IPS-18a (cell line): Measurements from ENCODE around the gene FSHR.

Experiments
- H3K27ac ChIP-seq: one replicate; pipeline ENCODE4 v1.5.1; 2013; ENCODE audit warnings: low read length
- H3K27me3 ChIP-seq: one replicate; pipeline ENCODE4 v1.6.1; 2013; ENCODE audit warnings: mild to moderate bottlenecking, low read length; ENCODE audit not compliant: control insufficient read depth, insufficient read depth
- H3K36me3 ChIP-seq: one replicate; pipeline ENCODE4 v1.6.1; 2013; ENCODE audit warnings: low read depth, low read length; ENCODE audit not compliant: control insufficient read depth
- H3K4me1 ChIP-seq: one replicate; pipeline ENCODE4 v1.6.1; 2013; ENCODE audit warnings: low read depth, low read length; ENCODE audit not compliant: control insufficient read depth
- H3K4me3 ChIP-seq: one replicate; pipeline ENCODE4 v1.5.1; 2013; ENCODE audit warnings: low read length
- H3K9ac ChIP-seq: one replicate; pipeline ENCODE4 v1.6.1; 2013; ENCODE audit warnings: mild to moderate bottlenecking, low read length, moderate library complexity
- H3K9me3 ChIP-seq: one replicate; pipeline ENCODE4 v1.6.1; 2013; ENCODE audit warnings: low read depth, low read length; ENCODE audit not compliant: control insufficient read depth

FSHR gene

GRCh38 chr2:48993576-48993975 lies 160.7 kb downstream of the FSHR start:
- no peaks in the 10 kb centered on the region for H3K36me3 ChIP-seq
- no peaks in the 10 kb centered on the region for H3K27me3 ChIP-seq
- no peak overlapping the region for H3K27ac ChIP-seq

GRCh38 chr2:48991415-48992131 lies 162.7 kb downstream of the FSHR start:
- no peak overlapping the region for H3K27ac ChIP-seq
- no peak overlapping the region for H3K4me3 ChIP-seq
- H3K9me3 ChIP-seq, result no peaks in the 10 kb centered on the region
- no peak overlapping the region for H3K9ac ChIP-seq
- no peaks in the 10 kb centered on the region for H3K36me3 ChIP-seq
- no peaks in the 10 kb centered on the region for H3K4me1 ChIP-seq
- H3K27me3 ChIP-seq, result no peaks in the 10 kb centered on the region

More at GRCh38 chr2:48993576-48993975, 160.7 kb downstream of the FSHR start:
- no peak overlapping the region for H3K9ac ChIP-seq
- H3K9me3 ChIP-seq, result no peaks in the 10 kb centered on the region
- H3K4me1 ChIP-seq, result no peaks in the 10 kb centered on the region
- H3K4me3 ChIP-seq, result no peak overlapping the region

GRCh38 chr2:48984922-48985321 lies 169.4 kb downstream of the FSHR start:
- Histone ChIP-seq H3K27me3 (no peaks in the 10 kb centered on the region), H3K27ac (no peak overlapping the region), H3K4me1 (no peaks in the 10 kb centered on the region), H3K9me3 (no peaks in the 10 kb centered on the region), H3K4me3 (no peak overlapping the region), H3K9ac (no peak overlapping the region), H3K36me3 (no peaks in the 10 kb centered on the region)

GRCh38 chr2:48983551-48983950 lies 170.8 kb downstream of the FSHR start:
- Histone ChIP-seq H3K9me3 (no peaks in the 10 kb centered on the region), H3K27ac (no peak overlapping the region), H3K27me3 (no peaks in the 10 kb centered on the region), H3K4me1 (no peaks in the 10 kb centered on the region), H3K4me3 (no peak overlapping the region), H3K36me3 (no peaks in the 10 kb centered on the region), H3K9ac (no peak overlapping the region)

- Histone ChIP-seq H3K4me1 (no peaks in the 10 kb centered on the region), H3K9ac (no peak overlapping the region), H3K27ac (no peak overlapping the region), H3K4me3 (no peak overlapping the region), H3K9me3 (no peaks in the 10 kb centered on the region), H3K27me3 (no peaks in the 10 kb centered on the region), H3K36me3 (no peaks in the 10 kb centered on the region)
Measured at GRCh38 chr2:48982887-48983435, 171.4 kb downstream of the FSHR start.

- H3K9ac ChIP-seq, result no peak overlapping the region
- no peaks in the 10 kb centered on the region for H3K36me3 ChIP-seq
- no peak overlapping the region for H3K4me3 ChIP-seq
- no peak overlapping the region for H3K27ac ChIP-seq
- H3K4me1 ChIP-seq, result no peaks in the 10 kb centered on the region
- H3K9me3 ChIP-seq, result no peaks in the 10 kb centered on the region
- H3K27me3 ChIP-seq, result no peaks in the 10 kb centered on the region
Measured at GRCh38 chr2:48980846-48981245, 173.5 kb downstream of the FSHR start.

GRCh38 chr2:48979691-48980090 lies 174.6 kb downstream of the FSHR start:
- no peaks in the 10 kb centered on the region for H3K27me3 ChIP-seq

GRCh38 chr2:48978131-48978530 lies 176.2 kb downstream of the FSHR start:
- H3K27me3 ChIP-seq, result no peaks in the 10 kb centered on the region
- H3K27ac ChIP-seq, result no peak overlapping the region
- no peaks in the 10 kb centered on the region for H3K4me1 ChIP-seq
- H3K4me3 ChIP-seq, result no peak overlapping the region
- no peaks in the 10 kb centered on the region for H3K36me3 ChIP-seq
- no peak overlapping the region for H3K9ac ChIP-seq
- no peaks in the 10 kb centered on the region for H3K9me3 ChIP-seq

More at GRCh38 chr2:48979691-48980090, 174.6 kb downstream of the FSHR start:
- Histone ChIP-seq H3K27ac (no peak overlapping the region), H3K36me3 (no peaks in the 10 kb centered on the region), H3K9ac (no peak overlapping the region), H3K4me3 (no peak overlapping the region), H3K4me1 (no peaks in the 10 kb centered on the region), H3K9me3 (no peaks in the 10 kb centered on the region)

- H3K4me1 ChIP-seq, result no peaks in the 10 kb centered on the region
- no peak overlapping the region for H3K4me3 ChIP-seq
- no peak overlapping the region for H3K9ac ChIP-seq
- no peaks in the 10 kb centered on the region for H3K27me3 ChIP-seq
- H3K36me3 ChIP-seq, result no peaks in the 10 kb centered on the region
- H3K9me3 ChIP-seq, result no peaks in the 10 kb centered on the region
- H3K27ac ChIP-seq, result no peak overlapping the region
Measured at GRCh38 chr2:48971801-48972200, 182.5 kb downstream of the FSHR start.

- H3K4me1 ChIP-seq, result no peaks in the 10 kb centered on the region
- no peak overlapping the region for H3K9ac ChIP-seq
- no peaks in the 10 kb centered on the region for H3K36me3 ChIP-seq
- H3K27me3 ChIP-seq, result no peaks in the 10 kb centered on the region
- H3K27ac ChIP-seq, result no peak overlapping the region
- H3K4me3 ChIP-seq, result no peak overlapping the region
- no peaks in the 10 kb centered on the region for H3K9me3 ChIP-seq
Measured at GRCh38 chr2:48968011-48968410, 186.3 kb downstream of the FSHR start.

GRCh38 chr2:48965204-48965603 lies 189.1 kb downstream of the FSHR start:
- Histone ChIP-seq H3K36me3 (no peaks in the 10 kb centered on the region), H3K4me3 (no peak overlapping the region), H3K4me1 (no peaks in the 10 kb centered on the region), H3K9me3 (no peaks in the 10 kb centered on the region), H3K27ac (no peak overlapping the region), H3K27me3 (no peaks in the 10 kb centered on the region), H3K9ac (no peak overlapping the region)

GRCh38 chr2:48961009-48961408 lies 193.3 kb downstream of the FSHR start:
- Histone ChIP-seq H3K27ac (no peak overlapping the region), H3K4me3 (no peak overlapping the region), H3K4me1 (no peaks in the 10 kb centered on the region), H3K36me3 (no peaks in the 10 kb centered on the region), H3K9me3 (no peaks in the 10 kb centered on the region), H3K27me3 (no peaks in the 10 kb centered on the region), H3K9ac (no peak overlapping the region)
